Measurements from ENCODE around the gene ASB5.

The ASB5 gene

DNA sequence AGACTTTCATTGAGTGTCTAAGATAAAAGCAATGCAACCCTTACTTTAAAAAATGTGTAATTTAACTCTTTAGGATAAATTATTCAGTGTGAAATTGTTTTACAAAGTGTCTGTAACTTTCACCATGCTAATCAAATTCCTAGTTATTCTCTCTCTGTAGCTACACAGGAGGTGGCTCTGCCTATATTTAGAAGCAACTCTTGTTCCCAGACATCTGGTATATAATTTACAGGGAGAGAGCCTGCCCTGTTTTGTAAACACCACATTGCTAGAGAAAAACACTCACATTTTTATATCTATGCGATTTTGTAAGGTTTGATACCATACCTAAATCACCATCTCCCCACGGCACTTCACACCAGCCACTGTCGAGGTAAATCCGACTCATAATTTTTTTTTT lies 38.2 kb downstream of the ASB5 start:
- TF ChIP-seq ISL1 (CRISPR knock-in tag; IDR thresholded peaks at IDR 0.05) (no peak), TOX (CRISPR knock-in tag; IDR thresholded peaks at IDR 0.05; ENCODE audit: borderline replicate concordance) (no peak), ARNTL (CRISPR knock-in tag; IDR thresholded peaks at IDR 0.05; ENCODE audit: borderline replicate concordance, low read depth) (no peak), ZFP3 (CRISPR knock-in tag; IDR thresholded peaks at IDR 0.05) (no peak), ZNF565 (CRISPR knock-in tag; conservative IDR thresholded peaks at IDR 0.05; ENCODE audit: low read depth) (no peak), CSDC2 (CRISPR knock-in tag; IDR thresholded peaks at IDR 0.05) (no peak), ZC3H10 (CRISPR knock-in tag; IDR thresholded peaks at IDR 0.05) (no peak), OSR1 (CRISPR knock-in tag; IDR thresholded peaks at IDR 0.05) (no peak), PPARA (CRISPR knock-in tag; IDR thresholded peaks at IDR 0.05; ENCODE audit: borderline replicate concordance) (no peak), RARB (CRISPR knock-in tag; IDR thresholded peaks at IDR 0.05) (no peak), TCF4 (CRISPR knock-in tag; IDR thresholded peaks at IDR 0.05; ENCODE audit: borderline replicate concordance) (no peak), SNAI2 (CRISPR knock-in tag; IDR thresholded peaks at IDR 0.05) (no peak), ZFP30 (CRISPR knock-in tag; IDR thresholded peaks at IDR 0.05) (no peak), ZNF8 (CRISPR knock-in tag; IDR thresholded peaks at IDR 0.05) (no peak)
- TF ChIP-seq, protein P1, sequence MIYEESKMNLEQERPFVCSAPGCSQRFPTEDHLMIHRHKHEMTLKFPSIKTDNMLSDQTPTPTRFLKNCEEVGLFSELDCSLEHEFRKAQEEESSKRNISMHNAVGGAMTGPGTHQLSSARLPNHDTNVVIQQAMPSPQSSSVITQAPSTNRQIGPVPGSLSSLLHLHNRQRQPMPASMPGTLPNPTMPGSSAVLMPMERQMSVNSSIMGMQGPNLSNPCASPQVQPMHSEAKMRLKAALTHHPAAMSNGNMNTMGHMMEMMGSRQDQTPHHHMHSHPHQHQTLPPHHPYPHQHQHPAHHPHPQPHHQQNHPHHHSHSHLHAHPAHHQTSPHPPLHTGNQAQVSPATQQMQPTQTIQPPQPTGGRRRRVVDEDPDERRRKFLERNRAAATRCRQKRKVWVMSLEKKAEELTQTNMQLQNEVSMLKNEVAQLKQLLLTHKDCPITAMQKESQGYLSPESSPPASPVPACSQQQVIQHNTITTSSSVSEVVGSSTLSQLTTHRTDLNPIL (CRISPR knock-in tag; IDR thresholded peaks at IDR 0.05; ENCODE audit: low read depth): no peak
- TF ChIP-seq, protein P2, sequence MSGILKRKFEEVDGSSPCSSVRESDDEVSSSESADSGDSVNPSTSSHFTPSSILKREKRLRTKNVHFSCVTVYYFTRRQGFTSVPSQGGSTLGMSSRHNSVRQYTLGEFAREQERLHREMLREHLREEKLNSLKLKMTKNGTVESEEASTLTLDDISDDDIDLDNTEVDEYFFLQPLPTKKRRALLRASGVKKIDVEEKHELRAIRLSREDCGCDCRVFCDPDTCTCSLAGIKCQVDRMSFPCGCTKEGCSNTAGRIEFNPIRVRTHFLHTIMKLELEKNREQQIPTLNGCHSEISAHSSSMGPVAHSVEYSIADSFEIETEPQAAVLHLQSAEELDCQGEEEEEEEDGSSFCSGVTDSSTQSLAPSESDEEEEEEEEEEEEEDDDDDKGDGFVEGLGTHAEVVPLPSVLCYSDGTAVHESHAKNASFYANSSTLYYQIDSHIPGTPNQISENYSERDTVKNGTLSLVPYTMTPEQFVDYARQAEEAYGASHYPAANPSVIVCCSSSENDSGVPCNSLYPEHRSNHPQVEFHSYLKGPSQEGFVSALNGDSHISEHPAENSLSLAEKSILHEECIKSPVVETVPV (CRISPR knock-in tag; IDR thresholded peaks at IDR 0.05): no peak
- TF ChIP-seq, protein P3, sequence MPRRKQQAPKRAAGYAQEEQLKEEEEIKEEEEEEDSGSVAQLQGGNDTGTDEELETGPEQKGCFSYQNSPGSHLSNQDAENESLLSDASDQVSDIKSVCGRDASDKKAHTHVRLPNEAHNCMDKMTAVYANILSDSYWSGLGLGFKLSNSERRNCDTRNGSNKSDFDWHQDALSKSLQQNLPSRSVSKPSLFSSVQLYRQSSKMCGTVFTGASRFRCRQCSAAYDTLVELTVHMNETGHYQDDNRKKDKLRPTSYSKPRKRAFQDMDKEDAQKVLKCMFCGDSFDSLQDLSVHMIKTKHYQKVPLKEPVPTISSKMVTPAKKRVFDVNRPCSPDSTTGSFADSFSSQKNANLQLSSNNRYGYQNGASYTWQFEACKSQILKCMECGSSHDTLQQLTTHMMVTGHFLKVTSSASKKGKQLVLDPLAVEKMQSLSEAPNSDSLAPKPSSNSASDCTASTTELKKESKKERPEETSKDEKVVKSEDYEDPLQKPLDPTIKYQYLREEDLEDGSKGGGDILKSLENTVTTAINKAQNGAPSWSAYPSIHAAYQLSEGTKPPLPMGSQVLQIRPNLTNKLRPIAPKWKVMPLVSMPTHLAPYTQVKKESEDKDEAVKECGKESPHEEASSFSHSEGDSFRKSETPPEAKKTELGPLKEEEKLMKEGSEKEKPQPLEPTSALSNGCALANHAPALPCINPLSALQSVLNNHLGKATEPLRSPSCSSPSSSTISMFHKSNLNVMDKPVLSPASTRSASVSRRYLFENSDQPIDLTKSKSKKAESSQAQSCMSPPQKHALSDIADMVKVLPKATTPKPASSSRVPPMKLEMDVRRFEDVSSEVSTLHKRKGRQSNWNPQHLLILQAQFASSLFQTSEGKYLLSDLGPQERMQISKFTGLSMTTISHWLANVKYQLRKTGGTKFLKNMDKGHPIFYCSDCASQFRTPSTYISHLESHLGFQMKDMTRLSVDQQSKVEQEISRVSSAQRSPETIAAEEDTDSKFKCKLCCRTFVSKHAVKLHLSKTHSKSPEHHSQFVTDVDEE (CRISPR knock-in tag; IDR thresholded peaks at IDR 0.05): no peak
- TF ChIP-seq, protein P4, sequence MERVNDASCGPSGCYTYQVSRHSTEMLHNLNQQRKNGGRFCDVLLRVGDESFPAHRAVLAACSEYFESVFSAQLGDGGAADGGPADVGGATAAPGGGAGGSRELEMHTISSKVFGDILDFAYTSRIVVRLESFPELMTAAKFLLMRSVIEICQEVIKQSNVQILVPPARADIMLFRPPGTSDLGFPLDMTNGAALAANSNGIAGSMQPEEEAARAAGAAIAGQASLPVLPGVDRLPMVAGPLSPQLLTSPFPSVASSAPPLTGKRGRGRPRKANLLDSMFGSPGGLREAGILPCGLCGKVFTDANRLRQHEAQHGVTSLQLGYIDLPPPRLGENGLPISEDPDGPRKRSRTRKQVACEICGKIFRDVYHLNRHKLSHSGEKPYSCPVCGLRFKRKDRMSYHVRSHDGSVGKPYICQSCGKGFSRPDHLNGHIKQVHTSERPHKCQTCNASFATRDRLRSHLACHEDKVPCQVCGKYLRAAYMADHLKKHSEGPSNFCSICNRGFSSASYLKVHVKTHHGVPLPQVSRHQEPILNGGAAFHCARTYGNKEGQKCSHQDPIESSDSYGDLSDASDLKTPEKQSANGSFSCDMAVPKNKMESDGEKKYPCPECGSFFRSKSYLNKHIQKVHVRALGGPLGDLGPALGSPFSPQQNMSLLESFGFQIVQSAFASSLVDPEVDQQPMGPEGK (CRISPR knock-in tag; IDR thresholded peaks at IDR 0.05; ENCODE audit: borderline replicate concordance): no peak
- TF ChIP-seq, protein P5, sequence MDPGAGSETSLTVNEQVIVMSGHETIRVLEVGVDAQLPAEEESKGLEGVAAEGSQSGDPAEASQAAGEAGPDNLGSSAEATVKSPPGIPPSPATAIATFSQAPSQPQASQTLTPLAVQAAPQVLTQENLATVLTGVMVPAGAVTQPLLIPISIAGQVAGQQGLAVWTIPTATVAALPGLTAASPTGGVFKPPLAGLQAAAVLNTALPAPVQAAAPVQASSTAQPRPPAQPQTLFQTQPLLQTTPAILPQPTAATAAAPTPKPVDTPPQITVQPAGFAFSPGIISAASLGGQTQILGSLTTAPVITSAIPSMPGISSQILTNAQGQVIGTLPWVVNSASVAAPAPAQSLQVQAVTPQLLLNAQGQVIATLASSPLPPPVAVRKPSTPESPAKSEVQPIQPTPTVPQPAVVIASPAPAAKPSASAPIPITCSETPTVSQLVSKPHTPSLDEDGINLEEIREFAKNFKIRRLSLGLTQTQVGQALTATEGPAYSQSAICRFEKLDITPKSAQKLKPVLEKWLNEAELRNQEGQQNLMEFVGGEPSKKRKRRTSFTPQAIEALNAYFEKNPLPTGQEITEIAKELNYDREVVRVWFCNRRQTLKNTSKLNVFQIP (CRISPR knock-in tag; IDR thresholded peaks at IDR 0.05; ENCODE audit: borderline replicate concordance, low read depth): no peak
- ATAC-seq: 0 out of 3 replicates have a peak, but pooled peaks have one; percentile 25

DNA sequence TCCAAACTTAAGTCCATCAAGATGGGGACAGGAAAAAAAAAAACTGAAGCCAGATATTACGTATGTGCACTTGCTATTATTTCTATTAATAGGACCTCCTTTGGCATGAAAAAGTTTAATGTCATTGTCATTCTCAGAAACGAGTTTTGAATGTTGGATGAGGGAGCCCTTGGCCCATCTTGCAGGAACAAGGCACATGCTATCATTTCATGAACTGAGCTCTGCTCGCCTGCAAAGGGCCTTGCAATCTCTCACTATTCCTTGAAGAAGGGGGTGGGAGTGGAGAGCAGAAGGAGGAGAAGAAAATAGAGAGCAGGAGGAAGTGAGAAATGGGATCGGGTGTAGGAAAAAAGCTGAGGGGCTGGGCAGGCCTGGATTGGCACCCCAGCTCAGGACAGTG lies 39.4 kb downstream of the ASB5 start:
- TF ChIP-seq ISL1 (CRISPR knock-in tag; IDR thresholded peaks at IDR 0.05): no peak
- TF ChIP-seq TOX (CRISPR knock-in tag; IDR thresholded peaks at IDR 0.05; ENCODE audit: borderline replicate concordance): no peak
- TF ChIP-seq ZC3H10 (CRISPR knock-in tag; IDR thresholded peaks at IDR 0.05): no peak
- no peak for TF ChIP-seq ZNF8 (CRISPR knock-in tag; IDR thresholded peaks at IDR 0.05)
- no peak for TF ChIP-seq PPARA (CRISPR knock-in tag; IDR thresholded peaks at IDR 0.05; ENCODE audit: borderline replicate concordance)
- no peak for TF ChIP-seq SNAI2 (CRISPR knock-in tag; IDR thresholded peaks at IDR 0.05)
- no peak for TF ChIP-seq ZFP30 (CRISPR knock-in tag; IDR thresholded peaks at IDR 0.05)
- no peak for ATAC-seq

DNA sequence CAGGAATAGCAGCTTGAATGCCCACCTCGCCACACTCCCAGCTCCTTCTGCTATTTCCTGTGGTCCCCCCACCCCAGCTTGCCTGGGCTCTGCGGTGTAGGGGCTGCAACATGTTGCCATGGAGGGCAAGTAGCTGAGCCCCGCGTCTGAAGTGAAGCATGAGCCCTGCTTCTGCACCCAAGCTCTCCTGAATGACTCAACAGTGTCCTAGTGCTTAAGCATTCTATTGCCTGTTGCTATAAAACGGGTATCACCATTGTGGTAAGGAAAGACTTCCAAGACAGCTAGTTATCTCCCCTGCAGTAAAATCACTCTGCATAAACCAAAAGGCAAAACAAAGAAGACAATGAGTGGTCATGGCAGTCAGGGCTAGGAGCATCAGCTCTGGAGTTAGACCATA lies 42.3 kb downstream of the ASB5 start:
- no peak for ATAC-seq

More for the DNA sequence above, 42.3 kb downstream of the ASB5 start:
- TF ChIP-seq, protein P5 (CRISPR knock-in tag; IDR thresholded peaks at IDR 0.05; ENCODE audit: borderline replicate concordance, low read depth): no peak
- no peak for TF ChIP-seq ZNF70 (CRISPR knock-in tag; IDR thresholded peaks at IDR 0.05)
- TF ChIP-seq, protein P4 (CRISPR knock-in tag; IDR thresholded peaks at IDR 0.05; ENCODE audit: borderline replicate concordance): no peak
- TF ChIP-seq ZFP3 (CRISPR knock-in tag; IDR thresholded peaks at IDR 0.05): no peak
- no peak for TF ChIP-seq GLIS3 (CRISPR knock-in tag; IDR thresholded peaks at IDR 0.05)
- no peak for TF ChIP-seq RARB (CRISPR knock-in tag; IDR thresholded peaks at IDR 0.05)
- no peak for TF ChIP-seq ARNTL (CRISPR knock-in tag; IDR thresholded peaks at IDR 0.05; ENCODE audit: borderline replicate concordance, low read depth)
- no peak for TF ChIP-seq OSR1 (CRISPR knock-in tag; IDR thresholded peaks at IDR 0.05)
